ENCODE measurements around the gene ACACB. TPM values are rescaled to one million over a fixed set of nuclear protein-coding genes. Genes with fewer than 3 reads are reported as not detected.
"Not testable (repeated sequence)": the region's sequence is repeated elsewhere in the genome, so short reads cannot be mapped to it uniquely, and the experiment has no call there.

The ACACB gene
- total RNA-seq, 1 experiment from 2014 or later: 2.6 TPM

DNA sequence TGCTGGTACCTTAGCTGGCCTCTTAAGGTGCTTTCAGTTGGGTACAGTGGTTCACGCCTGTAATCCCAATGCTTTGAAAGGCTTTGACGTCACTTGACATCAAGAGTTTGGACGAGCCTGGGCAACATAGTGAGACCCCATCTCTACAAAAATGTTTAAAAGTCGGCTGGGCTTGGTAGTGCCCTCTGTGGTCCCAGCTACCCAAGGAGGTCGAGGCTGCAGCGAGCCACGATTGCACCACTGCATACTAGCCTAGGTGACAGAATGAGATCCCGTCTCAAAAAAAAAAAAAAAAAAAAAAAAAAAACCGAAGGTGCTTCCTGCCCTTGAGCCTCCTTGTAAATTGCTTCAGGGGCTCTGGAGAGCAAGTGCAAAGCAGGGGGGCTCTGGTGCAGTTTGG lies 50.0 kb downstream of the ACACB start:
- in situ Hi-C loops (cut with HindIII; ENCODE audit: low sequenced_read_pairs): no loop called here
- DNase-seq (ENCODE audit: low spot score): no peak

GRCh38 chr12:109167781-109168180 lies 51.4 kb downstream of the ACACB start:
- DNase-seq (ENCODE audit: low spot score): no peak
- in situ Hi-C loops (cut with HindIII; ENCODE audit: low sequenced_read_pairs): no loop called here

- in situ Hi-C loops (cut with HindIII; ENCODE audit: low sequenced_read_pairs): no loop called here
Observed at GRCh38 chr12:109169262-109169661, 52.9 kb downstream of the ACACB start.

GRCh38 chr12:109169686-109170085 lies 53.3 kb downstream of the ACACB start:
- in situ Hi-C loops (cut with HindIII; ENCODE audit: low sequenced_read_pairs): no loop called here
- DNase-seq (ENCODE audit: low spot score): no peak

More at GRCh38 chr12:109169262-109169661, 52.9 kb downstream of the ACACB start:
- no peak for DNase-seq (ENCODE audit: low spot score)

- in situ Hi-C loops (cut with HindIII; ENCODE audit: low sequenced_read_pairs): no loop called here
- DNase-seq (ENCODE audit: low spot score): no peak
Observed at GRCh38 chr12:109170324-109170723, 53.9 kb downstream of the ACACB start.

GRCh38 chr12:109172787-109173186 lies 56.4 kb downstream of the ACACB start:
- DNase-seq (ENCODE audit: low spot score); in situ Hi-C loops (cut with HindIII; ENCODE audit: low sequenced_read_pairs): not testable (repeated sequence)

- no peak for DNase-seq (ENCODE audit: low spot score)
- in situ Hi-C loops (cut with HindIII; ENCODE audit: low sequenced_read_pairs): no loop called here
Observed at GRCh38 chr12:109173443-109174240, 57.3 kb downstream of the ACACB start.

GRCh38 chr12:109174468-109174867 lies 58.1 kb downstream of the ACACB start:
- no peak for DNase-seq (ENCODE audit: low spot score)
- in situ Hi-C loops (cut with HindIII; ENCODE audit: low sequenced_read_pairs): no loop called here

GRCh38 chr12:109178532-109178931 lies 62.1 kb downstream of the ACACB start:
- in situ Hi-C loops (cut with HindIII; ENCODE audit: low sequenced_read_pairs): no loop called here
- DNase-seq (ENCODE audit: low spot score): no peak

- no peak for DNase-seq (ENCODE audit: low spot score)
- in situ Hi-C loops (cut with HindIII; ENCODE audit: low sequenced_read_pairs): no loop called here
Observed at GRCh38 chr12:109179927-109180326, 63.5 kb downstream of the ACACB start.

GRCh38 chr12:109182041-109182839 lies 65.9 kb downstream of the ACACB start:
- DNase-seq (ENCODE audit: low spot score): no peak
- in situ Hi-C loops (cut with HindIII; ENCODE audit: low sequenced_read_pairs): no loop called here

DNA sequence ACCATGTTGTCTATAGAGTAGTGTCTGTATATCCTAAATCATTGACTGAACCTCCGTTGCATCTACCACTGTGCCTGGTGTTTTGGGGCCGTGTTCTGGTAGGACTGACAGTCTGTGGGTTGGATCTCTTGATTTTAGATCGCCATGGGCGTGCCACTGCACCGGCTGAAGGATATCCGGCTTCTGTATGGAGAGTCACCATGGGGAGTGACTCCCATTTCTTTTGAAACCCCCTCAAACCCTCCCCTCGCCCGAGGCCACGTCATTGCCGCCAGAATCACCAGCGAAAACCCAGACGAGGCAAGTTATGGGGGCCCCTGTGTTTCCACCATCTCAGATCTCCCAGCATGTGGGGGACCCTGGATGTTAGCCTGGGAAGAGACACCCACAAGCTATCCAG lies 69.1 kb downstream of the ACACB start:
- in situ Hi-C loops (cut with HindIII; ENCODE audit: low sequenced_read_pairs): no loop called here
- no peak for DNase-seq (ENCODE audit: low spot score)

GRCh38 chr12:109186993-109187653 lies 70.7 kb downstream of the ACACB start:
- in situ Hi-C loops (cut with HindIII; ENCODE audit: low sequenced_read_pairs): no loop called here
- DNase-seq (ENCODE audit: low spot score): no peak

DNA sequence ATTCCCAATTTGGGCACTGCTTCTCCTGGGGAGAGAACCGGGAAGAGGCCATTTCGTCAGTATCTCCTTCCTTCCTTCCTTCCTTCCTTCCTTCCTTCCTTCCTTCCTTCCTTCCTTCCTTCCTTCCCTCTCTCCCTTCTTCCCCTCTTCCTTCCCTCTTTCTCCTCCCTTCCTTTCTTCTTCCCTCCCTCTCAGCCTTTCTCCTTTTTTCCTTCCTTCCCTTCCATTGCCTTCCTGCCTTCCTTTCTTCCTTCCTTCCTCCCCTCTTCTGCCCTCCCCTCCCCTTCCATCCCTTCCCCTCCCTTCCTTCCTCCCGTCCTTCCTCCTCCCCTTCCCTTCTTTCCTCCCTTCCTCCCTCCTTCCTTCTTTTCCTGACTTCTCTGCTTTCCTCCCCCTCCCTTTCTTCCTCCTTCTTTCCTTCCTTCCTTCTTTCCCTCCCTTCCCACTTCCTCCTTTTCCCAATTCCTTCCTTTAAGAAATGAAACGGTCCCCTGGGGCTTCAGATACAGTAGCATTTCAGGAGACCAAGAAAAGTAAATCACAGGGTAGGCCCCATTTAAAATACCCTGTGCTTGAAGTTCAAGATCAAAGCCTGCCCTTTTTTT lies 71.8 kb downstream of the ACACB start:
- DNase-seq (ENCODE audit: low spot score): no peak
- in situ Hi-C loops (cut with HindIII; ENCODE audit: low sequenced_read_pairs): no loop called here

GRCh38 chr12:109189291-109189690 lies 72.9 kb downstream of the ACACB start:
- in situ Hi-C loops (cut with HindIII; ENCODE audit: low sequenced_read_pairs): no loop called here
- DNase-seq (ENCODE audit: low spot score): no peak

DNA sequence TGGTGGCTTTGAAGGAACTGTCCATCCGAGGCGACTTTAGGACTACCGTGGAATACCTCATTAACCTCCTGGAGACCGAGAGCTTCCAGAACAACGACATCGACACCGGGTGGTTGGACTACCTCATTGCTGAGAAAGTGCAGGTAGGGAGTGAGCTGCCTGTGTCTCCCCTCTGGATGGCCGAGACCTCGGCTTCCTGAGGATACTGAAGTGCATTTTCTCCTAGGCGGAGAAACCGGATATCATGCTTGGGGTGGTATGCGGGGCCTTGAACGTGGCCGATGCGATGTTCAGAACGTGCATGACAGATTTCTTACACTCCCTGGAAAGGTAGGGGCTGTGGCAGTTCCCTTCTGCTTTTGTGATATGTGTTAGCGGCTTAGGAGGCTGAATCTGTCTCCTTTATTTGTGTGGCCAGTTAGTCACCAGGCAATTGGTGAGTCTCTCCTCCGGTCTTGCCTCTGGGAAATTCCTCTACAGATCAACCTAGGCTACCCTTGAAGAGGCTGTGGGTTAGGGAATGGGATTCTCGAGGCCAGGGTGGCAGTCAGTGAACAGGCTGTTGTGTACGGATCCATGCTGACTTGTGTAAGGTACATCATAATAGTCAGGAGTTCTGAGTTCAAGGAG lies 75.3 kb downstream of the ACACB start:
- DNase-seq (ENCODE audit: low spot score): no peak
- in situ Hi-C loops (cut with HindIII; ENCODE audit: low sequenced_read_pairs): no loop called here

- no peak for DNase-seq (ENCODE audit: low spot score)
- in situ Hi-C loops (cut with HindIII; ENCODE audit: low sequenced_read_pairs): no loop called here
Observed at GRCh38 chr12:109192358-109192757, 76.0 kb downstream of the ACACB start.

DNA sequence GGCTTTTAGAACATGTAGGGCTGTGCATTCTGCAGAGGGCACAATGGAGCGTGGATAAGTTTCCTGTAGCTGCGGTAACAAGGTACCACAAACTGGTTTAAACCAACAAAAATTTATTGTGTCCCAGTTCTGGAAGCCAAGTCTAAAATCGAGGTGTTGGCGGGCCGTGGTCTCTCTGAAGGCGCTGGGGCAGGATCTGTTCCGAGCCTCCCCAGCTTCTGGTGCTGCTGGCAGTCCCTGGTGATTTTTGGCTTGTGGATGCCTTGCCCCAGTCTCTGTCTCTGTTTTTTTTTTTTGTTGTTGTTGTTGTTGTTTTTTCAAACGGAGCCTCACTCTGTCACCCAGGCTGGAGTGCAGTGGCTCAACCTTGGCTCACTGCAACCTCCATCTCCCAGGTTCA lies 77.5 kb downstream of the ACACB start:
- in situ Hi-C loops (cut with HindIII; ENCODE audit: low sequenced_read_pairs): no loop called here
- no peak for DNase-seq (ENCODE audit: low spot score)

- no peak for DNase-seq (ENCODE audit: low spot score)
- in situ Hi-C loops (cut with HindIII; ENCODE audit: low sequenced_read_pairs): no loop called here
Observed at GRCh38 chr12:109196332-109196731, 79.9 kb downstream of the ACACB start.
